ENCODE results near the gene ZNF91.
"Not testable (repeated sequence)": the region's sequence is repeated elsewhere in the genome, so short reads cannot be mapped to it uniquely, and the experiment has no call there.

ZNF91 gene

GRCh38 chr19:23394511-23394910, 760 bp downstream of the ZNF91 start:
- peak; percentile 38 to 49 for DNase-seq

- DNase-seq, result no peak
Observed at GRCh38 chr19:23393121-23393520, 2.1 kb downstream of the ZNF91 start.

GRCh38 chr19:23391236-23391635, 4.0 kb downstream of the ZNF91 start:
- DNase-seq, result no peak

- no peak for DNase-seq
Observed at GRCh38 chr19:23385404-23385803, 9.9 kb downstream of the ZNF91 start.

- DNase-seq, result no peak
Observed at GRCh38 chr19:23384858-23385257, 10.4 kb downstream of the ZNF91 start.

GRCh38 chr19:23384166-23384565, 11.1 kb downstream of the ZNF91 start:
- DNase-seq, result no peak

GRCh38 chr19:23382955-23383354, 12.3 kb downstream of the ZNF91 start:
- DNase-seq, result no peak

- DNase-seq, result no peak
Observed at GRCh38 chr19:23381114-23381513, 14.2 kb downstream of the ZNF91 start.

GRCh38 chr19:23379671-23380070, 15.6 kb downstream of the ZNF91 start:
- not testable (repeated sequence) for DNase-seq

- no peak for DNase-seq
Observed at GRCh38 chr19:23378948-23379347, 16.3 kb downstream of the ZNF91 start.

GRCh38 chr19:23377276-23377675, 18.0 kb downstream of the ZNF91 start:
- DNase-seq, result no peak

GRCh38 chr19:23366437-23366836, 28.8 kb downstream of the ZNF91 start:
- DNase-seq, result no peak

- not testable (repeated sequence) for DNase-seq
Observed at GRCh38 chr19:23366031-23366430, 29.2 kb downstream of the ZNF91 start.

GRCh38 chr19:23365222-23365621, 30.0 kb downstream of the ZNF91 start:
- DNase-seq, result no peak

GRCh38 chr19:23361843-23362242, 33.4 kb downstream of the ZNF91 start:
- DNase-seq, result not testable (repeated sequence)

GRCh38 chr19:23351806-23352205, 43.5 kb downstream of the ZNF91 start:
- DNase-seq, result no peak

- DNase-seq, result no peak
Observed at GRCh38 chr19:23346696-23347095, 48.6 kb downstream of the ZNF91 start.

GRCh38 chr19:23345838-23346237, 49.4 kb downstream of the ZNF91 start:
- no peak for DNase-seq

GRCh38 chr19:23343434-23344010, 51.7 kb downstream of the ZNF91 start:
- no peak for DNase-seq

- no peak for DNase-seq
Observed at GRCh38 chr19:23328211-23328610, 67.1 kb downstream of the ZNF91 start.

GRCh38 chr19:23321953-23322549, 73.2 kb downstream of the ZNF91 start:
- DNase-seq, result no peak

GRCh38 chr19:23321403-23321802, 73.9 kb downstream of the ZNF91 start:
- DNase-seq, result not testable (repeated sequence)

GRCh38 chr19:23319571-23319970, 75.7 kb downstream of the ZNF91 start:
- DNase-seq, result not testable (repeated sequence)

- not testable (repeated sequence) for DNase-seq
Observed at GRCh38 chr19:23318941-23319340, 76.3 kb downstream of the ZNF91 start.

- DNase-seq, result no peak
Observed at GRCh38 chr19:23318143-23318542, 77.1 kb downstream of the ZNF91 start.
